ENCODE measurements around the gene SLC7A1. TPM values are rescaled to one million over a fixed set of nuclear protein-coding genes. Genes with fewer than 3 reads are reported as not detected.

Gene SLC7A1
- total and polyA plus RNA-seq, 2 experiments from 2014 or later = 23.0 to 74.7 TPM

- H3K27ac Mint-ChIP-seq = no peak overlapping the region
- no peak overlapping the region for H3K4me3 Mint-ChIP-seq
- no peaks in the 10 kb centered on the region for H3K4me1 ChIP-seq (ENCODE audit: insufficient read depth)
- no peak overlapping the region for H3K4me3 ChIP-seq
- H3K27me3 Mint-ChIP-seq (ENCODE audit: insufficient read depth, low read depth, poor library complexity) = peaks cover 31% of the 10 kb centered on the region
- H3K27ac ChIP-seq (ENCODE audit: low read depth) = no peak overlapping the region
- ATAC-seq = no peak
- H3F3A ChIP-seq (replicated peaks; ENCODE audit: low read depth) = no peaks in the 10 kb centered on the region; the same call in 1 of the 2 replicates
- no peaks in the 10 kb centered on the region for H3K36me3 ChIP-seq (ENCODE audit: insufficient read depth)
- H3K79me2 ChIP-seq (replicated peaks; ENCODE audit: insufficient read depth) = no peaks in the 10 kb centered on the region
- no peak overlapping the region for H3K4me2 ChIP-seq
- H4K20me1 ChIP-seq (replicated peaks; ENCODE audit: insufficient read depth) = peaks cover 5% of the 10 kb centered on the region; the same call in 1 of the 2 replicates
- peaks cover 4% of the 10 kb centered on the region; the same call in 1 of the 3 replicates for H3K36me3 Mint-ChIP-seq (ENCODE audit: low read depth)
- H3K9me2 ChIP-seq (ENCODE audit: insufficient read depth) = no peaks in the 10 kb centered on the region
- peaks cover 4% of the 10 kb centered on the region for H3K4me1 Mint-ChIP-seq
- H3K27me3 ChIP-seq (ENCODE audit: insufficient read depth) = no peaks in the 10 kb centered on the region
- H3K9me3 Mint-ChIP-seq = no peaks in the 10 kb centered on the region
- TF ChIP-seq, protein P1, sequence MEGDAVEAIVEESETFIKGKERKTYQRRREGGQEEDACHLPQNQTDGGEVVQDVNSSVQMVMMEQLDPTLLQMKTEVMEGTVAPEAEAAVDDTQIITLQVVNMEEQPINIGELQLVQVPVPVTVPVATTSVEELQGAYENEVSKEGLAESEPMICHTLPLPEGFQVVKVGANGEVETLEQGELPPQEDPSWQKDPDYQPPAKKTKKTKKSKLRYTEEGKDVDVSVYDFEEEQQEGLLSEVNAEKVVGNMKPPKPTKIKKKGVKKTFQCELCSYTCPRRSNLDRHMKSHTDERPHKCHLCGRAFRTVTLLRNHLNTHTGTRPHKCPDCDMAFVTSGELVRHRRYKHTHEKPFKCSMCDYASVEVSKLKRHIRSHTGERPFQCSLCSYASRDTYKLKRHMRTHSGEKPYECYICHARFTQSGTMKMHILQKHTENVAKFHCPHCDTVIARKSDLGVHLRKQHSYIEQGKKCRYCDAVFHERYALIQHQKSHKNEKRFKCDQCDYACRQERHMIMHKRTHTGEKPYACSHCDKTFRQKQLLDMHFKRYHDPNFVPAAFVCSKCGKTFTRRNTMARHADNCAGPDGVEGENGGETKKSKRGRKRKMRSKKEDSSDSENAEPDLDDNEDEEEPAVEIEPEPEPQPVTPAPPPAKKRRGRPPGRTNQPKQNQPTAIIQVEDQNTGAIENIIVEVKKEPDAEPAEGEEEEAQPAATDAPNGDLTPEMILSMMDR (conservative IDR thresholded peaks at IDR 0.05; ENCODE audit: low read depth in 2 of 2) = no peak
- no peak for TF ChIP-seq JUNB (IDR thresholded peaks at IDR 0.05; ENCODE audit: unreplicated experiment)
- TF ChIP-seq, protein P2, sequence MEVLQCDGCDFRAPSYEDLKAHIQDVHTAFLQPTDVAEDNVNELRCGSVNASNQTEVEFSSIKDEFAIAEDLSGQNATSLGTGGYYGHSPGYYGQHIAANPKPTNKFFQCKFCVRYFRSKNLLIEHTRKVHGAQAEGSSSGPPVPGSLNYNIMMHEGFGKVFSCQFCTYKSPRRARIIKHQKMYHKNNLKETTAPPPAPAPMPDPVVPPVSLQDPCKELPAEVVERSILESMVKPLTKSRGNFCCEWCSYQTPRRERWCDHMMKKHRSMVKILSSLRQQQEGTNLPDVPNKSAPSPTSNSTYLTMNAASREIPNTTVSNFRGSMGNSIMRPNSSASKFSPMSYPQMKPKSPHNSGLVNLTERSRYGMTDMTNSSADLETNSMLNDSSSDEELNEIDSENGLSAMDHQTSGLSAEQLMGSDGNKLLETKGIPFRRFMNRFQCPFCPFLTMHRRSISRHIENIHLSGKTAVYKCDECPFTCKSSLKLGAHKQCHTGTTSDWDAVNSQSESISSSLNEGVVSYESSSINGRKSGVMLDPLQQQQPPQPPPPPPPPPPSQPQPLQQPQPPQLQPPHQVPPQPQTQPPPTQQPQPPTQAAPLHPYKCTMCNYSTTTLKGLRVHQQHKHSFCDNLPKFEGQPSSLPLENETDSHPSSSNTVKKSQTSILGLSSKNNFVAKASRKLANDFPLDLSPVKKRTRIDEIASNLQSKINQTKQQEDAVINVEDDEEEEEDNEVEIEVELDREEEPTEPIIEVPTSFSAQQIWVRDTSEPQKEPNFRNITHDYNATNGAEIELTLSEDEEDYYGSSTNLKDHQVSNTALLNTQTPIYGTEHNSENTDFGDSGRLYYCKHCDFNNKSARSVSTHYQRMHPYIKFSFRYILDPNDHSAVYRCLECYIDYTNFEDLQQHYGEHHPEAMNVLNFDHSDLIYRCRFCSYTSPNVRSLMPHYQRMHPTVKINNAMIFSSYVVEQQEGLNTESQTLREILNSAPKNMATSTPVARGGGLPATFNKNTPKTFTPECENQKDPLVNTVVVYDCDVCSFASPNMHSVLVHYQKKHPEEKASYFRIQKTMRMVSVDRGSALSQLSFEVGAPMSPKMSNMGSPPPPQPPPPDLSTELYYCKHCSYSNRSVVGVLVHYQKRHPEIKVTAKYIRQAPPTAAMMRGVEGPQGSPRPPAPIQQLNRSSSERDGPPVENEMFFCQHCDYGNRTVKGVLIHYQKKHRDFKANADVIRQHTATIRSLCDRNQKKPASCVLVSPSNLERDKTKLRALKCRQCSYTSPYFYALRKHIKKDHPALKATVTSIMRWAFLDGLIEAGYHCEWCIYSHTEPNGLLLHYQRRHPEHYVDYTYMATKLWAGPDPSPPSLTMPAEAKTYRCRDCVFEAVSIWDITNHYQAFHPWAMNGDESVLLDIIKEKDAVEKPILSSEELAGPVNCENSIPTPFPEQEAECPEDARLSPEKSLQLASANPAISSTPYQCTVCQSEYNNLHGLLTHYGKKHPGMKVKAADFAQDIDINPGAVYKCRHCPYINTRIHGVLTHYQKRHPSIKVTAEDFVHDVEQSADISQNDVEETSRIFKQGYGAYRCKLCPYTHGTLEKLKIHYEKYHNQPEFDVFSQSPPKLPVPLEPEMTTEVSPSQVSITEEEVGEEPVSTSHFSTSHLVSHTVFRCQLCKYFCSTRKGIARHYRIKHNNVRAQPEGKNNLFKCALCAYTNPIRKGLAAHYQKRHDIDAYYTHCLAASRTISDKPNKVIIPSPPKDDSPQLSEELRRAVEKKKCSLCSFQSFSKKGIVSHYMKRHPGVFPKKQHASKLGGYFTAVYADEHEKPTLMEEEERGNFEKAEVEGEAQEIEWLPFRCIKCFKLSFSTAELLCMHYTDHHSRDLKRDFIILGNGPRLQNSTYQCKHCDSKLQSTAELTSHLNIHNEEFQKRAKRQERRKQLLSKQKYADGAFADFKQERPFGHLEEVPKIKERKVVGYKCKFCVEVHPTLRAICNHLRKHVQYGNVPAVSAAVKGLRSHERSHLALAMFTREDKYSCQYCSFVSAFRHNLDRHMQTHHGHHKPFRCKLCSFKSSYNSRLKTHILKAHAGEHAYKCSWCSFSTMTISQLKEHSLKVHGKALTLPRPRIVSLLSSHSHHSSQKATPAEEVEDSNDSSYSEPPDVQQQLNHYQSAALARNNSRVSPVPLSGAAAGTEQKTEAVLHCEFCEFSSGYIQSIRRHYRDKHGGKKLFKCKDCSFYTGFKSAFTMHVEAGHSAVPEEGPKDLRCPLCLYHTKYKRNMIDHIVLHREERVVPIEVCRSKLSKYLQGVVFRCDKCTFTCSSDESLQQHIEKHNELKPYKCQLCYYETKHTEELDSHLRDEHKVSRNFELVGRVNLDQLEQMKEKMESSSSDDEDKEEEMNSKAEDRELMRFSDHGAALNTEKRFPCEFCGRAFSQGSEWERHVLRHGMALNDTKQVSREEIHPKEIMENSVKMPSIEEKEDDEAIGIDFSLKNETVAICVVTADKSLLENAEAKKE (CRISPR knock-in tag; IDR thresholded peaks at IDR 0.05) = no peak
- no peak for TF ChIP-seq POLR2AphosphoS5 (IDR thresholded peaks at IDR 0.05; ENCODE audit: low read depth)
- no peak for TF ChIP-seq CREB1 (CRISPR knock-in tag; IDR thresholded peaks at IDR 0.05; ENCODE audit: low read depth)
- TF ChIP-seq STAT1 (IDR thresholded peaks at IDR 0.05; ENCODE audit: unreplicated experiment) = no peak
- TF ChIP-seq, protein P3, sequence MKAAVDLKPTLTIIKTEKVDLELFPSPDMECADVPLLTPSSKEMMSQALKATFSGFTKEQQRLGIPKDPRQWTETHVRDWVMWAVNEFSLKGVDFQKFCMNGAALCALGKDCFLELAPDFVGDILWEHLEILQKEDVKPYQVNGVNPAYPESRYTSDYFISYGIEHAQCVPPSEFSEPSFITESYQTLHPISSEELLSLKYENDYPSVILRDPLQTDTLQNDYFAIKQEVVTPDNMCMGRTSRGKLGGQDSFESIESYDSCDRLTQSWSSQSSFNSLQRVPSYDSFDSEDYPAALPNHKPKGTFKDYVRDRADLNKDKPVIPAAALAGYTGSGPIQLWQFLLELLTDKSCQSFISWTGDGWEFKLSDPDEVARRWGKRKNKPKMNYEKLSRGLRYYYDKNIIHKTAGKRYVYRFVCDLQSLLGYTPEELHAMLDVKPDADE (IDR thresholded peaks at IDR 0.05) = no peak
- no peak for TF ChIP-seq EZH2phosphoT487 (IDR thresholded peaks at IDR 0.05; ENCODE audit: unreplicated experiment)
- TF ChIP-seq ZNF114 (CRISPR knock-in tag; IDR thresholded peaks at IDR 0.05) = no peak
- TF ChIP-seq, protein P4, sequence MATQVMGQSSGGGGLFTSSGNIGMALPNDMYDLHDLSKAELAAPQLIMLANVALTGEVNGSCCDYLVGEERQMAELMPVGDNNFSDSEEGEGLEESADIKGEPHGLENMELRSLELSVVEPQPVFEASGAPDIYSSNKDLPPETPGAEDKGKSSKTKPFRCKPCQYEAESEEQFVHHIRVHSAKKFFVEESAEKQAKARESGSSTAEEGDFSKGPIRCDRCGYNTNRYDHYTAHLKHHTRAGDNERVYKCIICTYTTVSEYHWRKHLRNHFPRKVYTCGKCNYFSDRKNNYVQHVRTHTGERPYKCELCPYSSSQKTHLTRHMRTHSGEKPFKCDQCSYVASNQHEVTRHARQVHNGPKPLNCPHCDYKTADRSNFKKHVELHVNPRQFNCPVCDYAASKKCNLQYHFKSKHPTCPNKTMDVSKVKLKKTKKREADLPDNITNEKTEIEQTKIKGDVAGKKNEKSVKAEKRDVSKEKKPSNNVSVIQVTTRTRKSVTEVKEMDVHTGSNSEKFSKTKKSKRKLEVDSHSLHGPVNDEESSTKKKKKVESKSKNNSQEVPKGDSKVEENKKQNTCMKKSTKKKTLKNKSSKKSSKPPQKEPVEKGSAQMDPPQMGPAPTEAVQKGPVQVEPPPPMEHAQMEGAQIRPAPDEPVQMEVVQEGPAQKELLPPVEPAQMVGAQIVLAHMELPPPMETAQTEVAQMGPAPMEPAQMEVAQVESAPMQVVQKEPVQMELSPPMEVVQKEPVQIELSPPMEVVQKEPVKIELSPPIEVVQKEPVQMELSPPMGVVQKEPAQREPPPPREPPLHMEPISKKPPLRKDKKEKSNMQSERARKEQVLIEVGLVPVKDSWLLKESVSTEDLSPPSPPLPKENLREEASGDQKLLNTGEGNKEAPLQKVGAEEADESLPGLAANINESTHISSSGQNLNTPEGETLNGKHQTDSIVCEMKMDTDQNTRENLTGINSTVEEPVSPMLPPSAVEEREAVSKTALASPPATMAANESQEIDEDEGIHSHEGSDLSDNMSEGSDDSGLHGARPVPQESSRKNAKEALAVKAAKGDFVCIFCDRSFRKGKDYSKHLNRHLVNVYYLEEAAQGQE (IDR thresholded peaks at IDR 0.05; ENCODE audit: unreplicated experiment) = no peak
- TF ChIP-seq ZNF331 (CRISPR knock-in tag; IDR thresholded peaks at IDR 0.05; ENCODE audit: low read depth) = no peak
- TF ChIP-seq EZH2 (IDR thresholded peaks at IDR 0.05; ENCODE audit: low read depth, unreplicated experiment) = no peak
- no peak for TF ChIP-seq NANOG (IDR thresholded peaks at IDR 0.05; ENCODE audit: borderline replicate concordance)
- H2AFZ ChIP-seq = no peak overlapping the region
- DNase-seq (ENCODE audit: low spot score) = no peak
Measured at GRCh38 chr13:29505511-29505910, 90.0 kb downstream of the SLC7A1 start.
